Thoracic aorta (tissue), 2 donors: ENCODE data around the gene TMEM82. TPM values are rescaled to one million over a fixed set of nuclear protein-coding genes. Genes with fewer than 3 reads are reported as not detected.

ENCODE experiments used
- ATAC-seq: fragments of 150-250 bp; one replicate; pipeline ENCODE4 v1.8.0; 2017; ENCODE audit warnings: low read depth; ENCODE audit not compliant: insufficient number of reproducible peaks, low FRiP score
- DNase-seq: peaks from one replicate; pipeline ENCODE4 v3.0.0-alpha.2; 2020; ENCODE audit warnings: low spot score
- H3K27ac ChIP-seq, 2 donors: fragments of 200-600 bp; sonication (generic); 1 replicate in 1 of 2; 2 replicates in 1 of 2; pipeline ENCODE4 v1.5.1; 2016; ENCODE audit warnings: mild to moderate bottlenecking in 2 of 2, moderate library complexity in 2 of 2
- H3K27me3 ChIP-seq: fragments of 200-600 bp; sonication (generic); replicated peaks from 2 replicates; pipeline ENCODE4 v1.6.0; 2016; ENCODE audit warnings: mild to moderate bottlenecking; ENCODE audit not compliant: insufficient read depth
- H3K36me3 ChIP-seq: fragments of 200-600 bp; sonication (generic); one replicate; pipeline ENCODE4 v1.5.1; 2016
- H3K4me1 ChIP-seq, 2 donors: fragments of 200-600 bp; sonication (generic); 1 replicate in 1 of 2; 2 replicates in 1 of 2; pipeline versions ENCODE4 v1.5.1 to v1.6.0; 2016; ENCODE audit warnings: low read depth in 2 of 2, mild to moderate bottlenecking in 1 of 2; ENCODE audit not compliant: control insufficient read depth in 1 of 2
- H3K4me3 ChIP-seq: fragments of 200-600 bp; sonication (generic); 2 replicates; pipeline ENCODE4 v1.5.1; 2016; ENCODE audit warnings: mild to moderate bottlenecking
- H3K9me3 ChIP-seq: fragments of 200-600 bp; sonication (generic); 2 replicates; pipeline ENCODE4 v1.5.1; 2016
- total RNA-seq, 2 donors: library from RNA; depleted of rRNA; stranded (reverse); fragments of >200 nt; gene quantifications; one replicate each; pipeline versions ENCODE4 v1.1.0 to v1.2.3, GENCODE V29; 2016
- TF ChIP-seq, protein P1 (sequence below): fragments of 200-600 bp; sonication (generic); IDR thresholded peaks from one replicate; pipeline ENCODE4 v1.5.1; 2019; ENCODE audit warnings: antibody characterized with exemption

The TMEM82 gene
- total RNA-seq, 2 donors from 2014 or later, result not detected

DNA sequence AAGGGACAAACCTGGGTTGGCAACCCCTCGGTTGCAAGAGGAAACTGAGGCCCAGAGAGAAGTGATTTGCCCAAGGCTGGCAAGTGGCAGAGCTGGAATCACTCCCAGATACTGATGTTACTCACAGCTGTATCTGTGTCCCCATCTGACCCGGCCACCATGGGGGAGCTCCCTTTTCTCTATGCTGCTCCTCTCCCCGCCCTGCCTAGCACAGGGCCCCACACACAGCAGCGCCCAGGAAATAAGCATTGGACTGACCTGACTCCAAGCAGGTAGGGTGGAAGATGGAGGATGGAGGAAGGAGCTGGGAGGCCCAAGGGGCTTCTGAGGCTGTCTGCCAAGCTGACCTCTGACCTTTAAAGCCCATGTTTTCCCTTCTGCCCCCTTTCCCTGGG lies 13.3 kb downstream of the TMEM82 start:
- no peak for DNase-seq
- no peak overlapping the region for H3K4me3 ChIP-seq
- no peaks in the 10 kb centered on the region for H3K36me3 ChIP-seq
- H3K4me1 ChIP-seq, result peaks cover 16 to 65% of the 10 kb centered on the region in 2 donors
- ATAC-seq, result no peak
- TF ChIP-seq, protein P1, sequence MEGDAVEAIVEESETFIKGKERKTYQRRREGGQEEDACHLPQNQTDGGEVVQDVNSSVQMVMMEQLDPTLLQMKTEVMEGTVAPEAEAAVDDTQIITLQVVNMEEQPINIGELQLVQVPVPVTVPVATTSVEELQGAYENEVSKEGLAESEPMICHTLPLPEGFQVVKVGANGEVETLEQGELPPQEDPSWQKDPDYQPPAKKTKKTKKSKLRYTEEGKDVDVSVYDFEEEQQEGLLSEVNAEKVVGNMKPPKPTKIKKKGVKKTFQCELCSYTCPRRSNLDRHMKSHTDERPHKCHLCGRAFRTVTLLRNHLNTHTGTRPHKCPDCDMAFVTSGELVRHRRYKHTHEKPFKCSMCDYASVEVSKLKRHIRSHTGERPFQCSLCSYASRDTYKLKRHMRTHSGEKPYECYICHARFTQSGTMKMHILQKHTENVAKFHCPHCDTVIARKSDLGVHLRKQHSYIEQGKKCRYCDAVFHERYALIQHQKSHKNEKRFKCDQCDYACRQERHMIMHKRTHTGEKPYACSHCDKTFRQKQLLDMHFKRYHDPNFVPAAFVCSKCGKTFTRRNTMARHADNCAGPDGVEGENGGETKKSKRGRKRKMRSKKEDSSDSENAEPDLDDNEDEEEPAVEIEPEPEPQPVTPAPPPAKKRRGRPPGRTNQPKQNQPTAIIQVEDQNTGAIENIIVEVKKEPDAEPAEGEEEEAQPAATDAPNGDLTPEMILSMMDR, result no peak
- H3K9me3 ChIP-seq, result no peaks in the 10 kb centered on the region
- H3K27me3 ChIP-seq, result no peaks in the 10 kb centered on the region
- H3K27ac ChIP-seq, result peak overlapping the region; percentile 93 to 98

DNA sequence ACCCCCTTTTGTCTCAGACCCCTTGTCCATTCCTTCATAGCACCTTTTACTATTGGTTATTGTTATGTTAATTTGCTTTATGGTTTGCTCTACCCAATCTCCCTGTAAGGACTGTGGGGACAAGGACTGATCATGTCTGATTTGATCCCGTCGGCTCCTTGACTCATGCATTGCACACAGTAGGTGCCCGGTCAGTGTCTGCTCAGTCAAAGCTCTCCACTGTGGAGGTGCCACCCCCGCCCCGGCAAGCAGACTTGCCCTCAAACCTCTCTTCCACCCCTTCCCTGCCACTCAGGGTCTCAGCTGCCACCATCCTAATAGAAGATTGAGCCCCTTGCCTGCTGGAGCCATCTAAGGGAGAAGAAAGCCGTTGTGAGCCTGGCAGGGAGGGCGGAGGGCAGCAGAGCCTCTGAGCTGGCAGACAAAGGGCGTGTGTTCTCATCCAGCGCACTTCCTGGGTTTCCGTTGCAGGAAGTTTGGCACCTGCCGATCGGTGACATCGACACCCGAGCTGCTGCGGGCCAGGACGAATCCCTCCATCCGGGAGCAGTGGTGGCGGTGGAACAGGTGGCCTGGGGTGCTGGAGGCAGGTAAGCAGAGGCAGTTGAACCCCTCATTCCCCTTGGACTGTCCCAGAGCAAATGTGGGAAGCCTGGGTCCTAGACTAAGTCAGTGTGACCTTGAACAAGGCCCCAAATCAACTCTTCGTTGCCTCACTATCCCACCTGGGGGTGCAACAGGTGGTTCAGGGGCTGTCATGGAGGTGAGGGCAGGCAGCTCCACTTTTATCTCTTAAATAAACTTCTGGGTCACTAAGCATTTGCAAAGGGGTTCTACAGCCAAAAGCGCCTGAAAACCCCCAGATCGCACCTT lies 14.1 kb downstream of the TMEM82 start:
- Histone ChIP-seq H3K4me1 (peaks cover 8 to 61% of the 10 kb centered on the region in 2 donors), H3K9me3 (no peaks in the 10 kb centered on the region), H3K27me3 (no peaks in the 10 kb centered on the region), H3K4me3 (peak overlapping the region; percentile 88), H3K36me3 (no peaks in the 10 kb centered on the region), H3K27ac (peak overlapping the region; percentile 93 to 98)
- DNase-seq (no peak), ATAC-seq (no peak)
- TF ChIP-seq, protein P1, result no peak

DNA sequence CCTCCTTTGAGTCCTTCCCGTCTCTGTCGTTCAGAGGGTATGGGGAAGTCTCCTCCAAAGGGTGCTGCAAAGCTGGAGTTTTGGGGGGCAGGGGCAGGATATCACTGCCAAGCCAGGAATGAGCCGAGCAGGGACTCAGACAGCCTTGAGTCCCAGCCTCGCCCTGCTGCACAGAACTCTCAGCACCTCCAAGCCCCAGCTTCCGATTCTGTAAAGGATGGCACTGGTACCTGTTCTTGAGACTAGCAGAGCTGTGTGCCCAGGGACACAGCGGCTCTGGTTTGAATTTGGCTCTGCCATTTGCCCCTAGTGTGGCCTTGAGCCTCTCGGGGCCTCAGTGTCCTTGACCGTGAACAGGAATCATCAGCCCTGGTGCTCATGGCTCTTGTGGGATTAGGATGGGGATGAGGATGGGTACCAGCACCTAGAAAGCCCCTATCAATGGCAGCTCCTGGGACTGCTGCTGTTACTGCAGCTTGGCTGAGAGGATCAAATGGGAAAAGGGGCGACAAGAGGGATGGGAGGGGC lies 14.8 kb downstream of the TMEM82 start:
- no peaks in the 10 kb centered on the region for H3K27me3 ChIP-seq
- ATAC-seq, result no peak
- no peaks in the 10 kb centered on the region for H3K36me3 ChIP-seq
- H3K4me3 ChIP-seq, result peak overlapping the region; percentile 88
- peaks cover 10 to 61% of the 10 kb centered on the region in 2 donors for H3K4me1 ChIP-seq
- H3K9me3 ChIP-seq, result no peaks in the 10 kb centered on the region
- DNase-seq, result no peak
- TF ChIP-seq, protein P1, result no peak
- peak overlapping the region; percentile 93 to 98 for H3K27ac ChIP-seq

DNA sequence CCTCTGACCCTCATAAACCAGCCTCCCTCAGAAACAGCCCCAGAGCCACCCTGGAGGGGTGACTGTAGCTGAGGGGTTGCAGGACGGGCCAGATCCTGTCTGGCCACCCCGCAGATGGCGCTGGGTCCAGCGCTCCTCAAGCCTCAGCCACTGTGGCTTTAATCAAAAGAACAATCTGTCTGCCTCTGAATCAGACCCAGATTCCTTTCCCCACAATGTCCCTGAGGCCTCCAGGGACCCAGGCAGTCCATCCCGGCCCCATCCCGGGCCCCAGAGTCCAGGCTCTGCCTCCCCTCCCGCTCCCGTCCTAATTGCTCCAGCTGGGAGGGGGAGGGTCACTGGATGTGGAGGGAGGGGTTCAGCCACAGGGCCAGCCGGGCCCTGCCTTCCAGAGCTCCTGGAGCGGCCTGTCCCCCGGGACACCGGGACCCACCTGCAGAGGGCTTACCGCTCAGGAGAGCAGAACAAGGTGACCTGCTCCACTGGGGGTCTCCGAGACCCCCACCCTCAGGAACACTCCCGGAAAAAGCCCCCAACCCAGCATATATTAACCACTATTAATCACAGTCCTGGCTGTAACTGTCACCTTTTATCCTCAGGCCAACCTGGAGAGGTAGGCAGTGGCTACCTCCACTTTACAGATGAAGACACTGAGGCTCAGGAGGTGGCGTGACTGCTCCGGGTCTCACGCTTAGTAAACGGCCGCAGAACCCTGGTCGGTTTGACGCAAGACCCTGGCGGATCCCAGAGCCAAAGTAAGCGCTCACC lies 15.5 kb downstream of the TMEM82 start:
- ATAC-seq (no peak), DNase-seq (no peak)
- Histone ChIP-seq H3K36me3 (no peaks in the 10 kb centered on the region), H3K9me3 (no peaks in the 10 kb centered on the region), H3K4me1 (peaks cover 11 to 63% of the 10 kb centered on the region in 2 donors), H3K27ac (peak overlapping the region; percentile 93 to 98), H3K4me3 (peak overlapping the region; percentile 88), H3K27me3 (no peaks in the 10 kb centered on the region)
- TF ChIP-seq, protein P1, result no peak
